ENCODE results near the gene IGF2BP1. TPM values are rescaled to one million over a fixed set of nuclear protein-coding genes. Genes with fewer than 3 reads are reported as not detected.
A peak's percentile ranks its signal among the peaks of the same experiment; 100 is the strongest.

The IGF2BP1 gene
- not detected for total RNA-seq
- long read RNA-seq = 0 reads

- intact Hi-C loops (cut with DNase I) = no loop called here
- ATAC-seq (peak; percentile 39), DNase-seq (ENCODE audit: missing footprints) (no peak)
Observed at GRCh38 chr17:48997103-48997826, at the start of gene IGF2BP1. Gene IGF2BP1 (plus strand): TSS chr17:48997385. CDS start chr17:48997746, 361 bp downstream.

GRCh38 chr17:48951572-48951971 is 45.6 kb upstream of the IGF2BP1 start:
- ATAC-seq (no peak), DNase-seq (ENCODE audit: missing footprints) (no peak)
- intact Hi-C loops (cut with DNase I) = no loop called here

DNA sequence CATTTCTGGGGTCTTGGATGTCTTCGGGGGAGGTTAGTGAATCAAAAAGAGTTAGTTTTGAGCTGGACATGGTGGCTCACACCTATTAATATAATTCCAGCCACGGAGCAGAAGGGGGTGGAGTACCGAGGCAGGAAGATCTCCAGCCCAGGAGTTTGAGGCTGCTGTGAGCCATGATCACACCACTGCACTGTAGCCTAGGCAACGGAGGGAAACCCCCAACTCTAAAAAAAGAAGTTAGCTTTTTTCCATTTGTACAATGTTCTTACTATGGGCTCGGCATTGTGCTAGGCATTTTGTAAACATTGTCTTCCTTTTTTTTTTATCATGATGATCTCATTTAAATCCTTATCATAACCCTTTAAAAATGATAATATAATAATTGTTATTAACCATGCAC is 44.3 kb upstream of the IGF2BP1 start:
- ATAC-seq (no peak), DNase-seq (ENCODE audit: missing footprints) (no peak)
- intact Hi-C loops (cut with DNase I) = no loop called here

- ATAC-seq (no peak), DNase-seq (ENCODE audit: missing footprints) (no peak)
- intact Hi-C loops (cut with DNase I) = no loop called here
Observed at GRCh38 chr17:48954300-48954755, 42.9 kb upstream of the IGF2BP1 start.

GRCh38 chr17:48960834-48961515 is 36.2 kb upstream of the IGF2BP1 start:
- DNase-seq (ENCODE audit: missing footprints) = no peak
- no peak for ATAC-seq
- intact Hi-C loops (cut with DNase I) = no loop called here

GRCh38 chr17:48961516-48962233 is 35.5 kb upstream of the IGF2BP1 start:
- DNase-seq (ENCODE audit: missing footprints) (no peak), ATAC-seq (no peak)
- intact Hi-C loops (cut with DNase I) = no loop called here

DNA sequence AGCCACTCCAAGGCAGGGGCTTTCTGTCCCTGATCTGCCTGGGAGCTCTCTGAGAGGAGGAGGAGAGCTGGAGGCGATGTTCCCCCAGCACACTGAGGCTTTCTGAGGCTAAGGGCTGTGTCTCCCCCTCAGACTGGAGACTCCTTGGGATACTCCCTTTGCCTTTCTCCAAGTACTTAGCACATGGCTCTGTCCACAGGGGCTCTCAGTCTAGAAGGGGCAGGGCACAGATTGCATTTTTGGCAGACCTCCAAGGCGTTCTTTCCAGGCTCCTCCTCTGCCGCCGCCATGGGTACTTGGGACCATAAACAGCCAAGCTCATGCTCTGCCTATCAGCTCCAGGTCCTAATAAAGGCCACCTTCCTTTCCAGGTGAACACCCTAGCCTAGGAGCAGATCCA is 27.0 kb upstream of the IGF2BP1 start:
- intact Hi-C loops (cut with DNase I) = no loop called here
- no peak for ATAC-seq
- no peak for DNase-seq (ENCODE audit: missing footprints)

DNA sequence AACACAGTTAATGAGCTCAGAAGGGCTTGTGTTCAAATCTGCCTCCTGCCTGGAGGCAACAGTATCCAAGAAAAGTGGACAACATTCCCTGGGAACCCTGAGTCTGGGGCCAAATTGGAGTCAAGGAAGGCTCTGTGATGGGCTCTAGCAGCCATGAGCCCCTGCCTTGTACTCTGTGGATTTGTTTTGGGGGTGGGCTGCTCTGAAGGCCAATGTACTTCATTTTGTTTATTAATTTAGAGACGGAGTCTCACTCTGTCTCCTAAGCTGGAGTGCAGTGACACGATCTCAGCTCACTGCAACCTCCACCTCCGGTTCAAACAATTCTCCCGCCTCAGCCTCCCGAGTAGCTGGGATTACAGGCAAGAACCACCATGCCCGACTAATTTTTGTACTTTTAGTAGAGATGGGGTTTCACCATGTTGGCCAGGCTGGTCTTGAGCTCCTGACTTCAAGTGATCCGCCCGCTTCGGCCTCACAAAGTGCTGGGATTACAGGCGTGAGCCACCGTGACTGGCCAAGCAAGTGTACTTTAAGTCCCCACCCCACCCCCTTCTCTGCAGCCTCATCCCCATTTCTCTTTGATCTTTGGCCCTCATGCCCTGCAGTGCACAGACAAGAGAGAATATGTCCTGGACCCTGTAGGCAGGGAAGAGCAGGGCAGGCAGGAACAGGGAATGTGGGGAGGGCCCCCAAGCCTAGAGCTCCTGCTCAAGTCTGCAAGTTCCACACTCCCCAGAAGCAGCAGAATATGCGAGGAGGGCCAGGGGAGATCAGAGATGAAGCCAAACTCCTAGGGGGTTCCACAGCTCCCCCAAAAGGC is 26.1 kb upstream of the IGF2BP1 start:
- intact Hi-C loops (cut with DNase I) = no loop called here
- DNase-seq (ENCODE audit: missing footprints) (no peak), ATAC-seq (no peak)

- DNase-seq (ENCODE audit: missing footprints) (no peak), ATAC-seq (no peak)
- intact Hi-C loops (cut with DNase I) = no loop called here
Observed at GRCh38 chr17:48972749-48973097, 24.5 kb upstream of the IGF2BP1 start.

DNA sequence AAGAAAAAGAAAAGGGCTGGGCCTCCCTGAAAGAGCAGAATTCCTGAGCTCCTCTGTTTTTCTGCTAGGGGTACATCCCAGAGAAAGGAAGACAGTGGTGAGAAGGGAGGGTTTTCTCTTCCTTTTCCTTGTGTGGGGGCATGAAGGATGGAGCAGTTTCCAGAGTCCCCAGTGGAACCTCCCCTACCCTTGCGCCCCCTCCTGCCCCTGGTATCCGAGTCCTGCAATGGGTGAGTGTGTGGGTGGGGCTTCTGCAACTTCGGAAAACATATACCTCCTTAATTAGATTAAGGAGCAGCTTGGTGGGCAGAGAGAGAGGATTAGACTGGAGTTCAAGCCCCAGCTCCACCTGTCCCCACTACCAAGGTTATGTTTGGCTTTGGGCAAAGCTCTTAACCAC is 23.4 kb upstream of the IGF2BP1 start:
- DNase-seq (ENCODE audit: missing footprints) (no peak), ATAC-seq (no peak)
- intact Hi-C loops (cut with DNase I) = no loop called here

DNA sequence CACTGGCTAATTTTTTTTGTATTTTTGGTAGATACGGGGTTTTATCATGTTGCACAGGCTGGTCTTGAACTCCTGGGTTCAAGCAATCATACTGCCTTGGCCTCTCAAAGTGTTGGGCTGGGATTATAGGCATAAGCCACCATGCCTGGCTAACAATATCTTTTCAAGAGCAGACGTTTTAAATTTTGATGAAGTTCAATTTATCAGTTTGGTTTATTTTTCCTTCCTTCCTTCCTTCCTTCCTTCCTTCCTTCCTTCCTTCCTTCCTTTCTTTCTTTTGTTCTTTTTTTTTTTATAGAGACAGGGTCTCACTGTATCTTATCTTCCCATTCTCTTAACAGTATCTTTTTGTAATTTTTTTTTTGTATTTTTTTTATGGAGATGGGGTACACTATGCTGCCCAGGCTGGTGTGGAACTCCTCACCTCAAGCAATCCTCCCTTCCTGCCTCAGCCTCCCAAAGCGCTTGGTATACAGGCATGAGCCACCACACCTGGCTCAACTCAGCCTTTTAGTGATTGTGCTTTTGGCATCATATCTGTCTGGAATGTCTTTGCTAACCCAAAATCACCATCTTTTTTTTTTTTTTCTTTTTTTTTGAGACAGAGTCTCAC is 15.2 kb upstream of the IGF2BP1 start:
- intact Hi-C loops (cut with DNase I) = no loop called here
- ATAC-seq = no peak

GRCh38 chr17:48985436-48986245 is 11.5 kb upstream of the IGF2BP1 start:
- ATAC-seq (no peak), DNase-seq (ENCODE audit: missing footprints) (no peak)
- intact Hi-C loops (cut with DNase I) = no loop called here

More for the DNA sequence above, 15.2 kb upstream of the IGF2BP1 start:
- no peak for DNase-seq (ENCODE audit: missing footprints)

DNA sequence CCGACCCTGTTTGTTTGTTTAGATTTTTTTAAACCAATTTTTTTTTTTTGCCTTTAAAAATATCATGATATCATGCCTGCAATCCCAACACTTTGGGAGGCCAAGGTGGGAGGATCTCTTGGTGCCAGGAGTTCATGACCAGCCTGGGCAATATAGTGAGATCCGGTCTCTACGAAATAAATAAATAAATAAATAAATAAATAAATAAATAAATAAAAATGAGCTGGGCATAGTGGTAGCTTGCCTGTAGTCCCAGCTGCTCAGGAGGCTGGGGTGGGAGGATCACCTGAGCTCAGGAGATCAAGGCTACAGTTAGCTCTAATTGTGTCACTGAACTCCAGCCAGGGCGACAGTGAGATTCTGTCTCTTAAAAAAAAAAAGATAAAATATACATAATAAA is 8.1 kb upstream of the IGF2BP1 start:
- intact Hi-C loops (cut with DNase I) = no loop called here
- no peak for DNase-seq (ENCODE audit: missing footprints)
- no peak for ATAC-seq

DNA sequence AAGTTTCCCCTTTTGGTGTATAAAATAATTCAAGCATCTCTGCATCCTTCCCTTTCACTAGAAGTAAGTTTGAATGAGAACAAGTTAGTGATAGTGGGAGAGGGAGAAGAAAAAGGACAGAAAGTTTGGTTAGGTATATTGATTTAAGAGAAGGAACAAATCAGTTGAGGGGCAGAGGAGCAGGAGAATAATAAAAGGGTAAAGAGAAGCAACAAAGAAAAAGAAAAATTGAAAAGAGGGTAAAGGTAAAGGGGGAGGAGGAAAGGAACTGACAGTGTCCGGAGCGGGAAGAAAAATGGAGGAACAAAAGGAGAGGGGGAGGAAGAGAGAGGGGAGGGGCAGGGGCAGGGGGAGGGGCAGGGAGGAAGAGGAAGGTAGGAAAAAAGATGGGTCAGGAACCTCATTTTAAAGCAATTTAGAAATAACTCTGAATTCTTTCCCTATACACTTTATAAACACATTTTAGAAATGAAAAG is 6.3 kb upstream of the IGF2BP1 start:
- intact Hi-C loops (cut with DNase I) = no loop called here
- DNase-seq (ENCODE audit: missing footprints) (no peak), ATAC-seq (no peak)

GRCh38 chr17:48992444-48992843 is 4.7 kb upstream of the IGF2BP1 start:
- DNase-seq (ENCODE audit: missing footprints) (no peak), ATAC-seq (no peak)
- intact Hi-C loops (cut with DNase I) = no loop called here

- intact Hi-C loops (cut with DNase I) = no loop called here
- no peak for DNase-seq (ENCODE audit: missing footprints)
- ATAC-seq = no peak
Observed at GRCh38 chr17:48993305-48993704, 3.9 kb upstream of the IGF2BP1 start.

- intact Hi-C loops (cut with DNase I) = no loop called here
- no peak for DNase-seq (ENCODE audit: missing footprints)
- no peak for ATAC-seq
Observed at GRCh38 chr17:48993951-48994350, 3.2 kb upstream of the IGF2BP1 start.

All from Right ventricle myocardium inferior (tissue), 1 donor.